Measurements from ENCODE around the gene IFIT2. TPM values are rescaled to one million over a fixed set of nuclear protein-coding genes. Genes with fewer than 3 reads are reported as not detected.
"Not testable (repeated sequence)": the region's sequence is repeated elsewhere in the genome, so short reads cannot be mapped to it uniquely, and the experiment has no call there.

The IFIT2 gene
- total RNA-seq, 2 experiments from 2014 or later, result 1.2 to 1.3 TPM

DNA sequence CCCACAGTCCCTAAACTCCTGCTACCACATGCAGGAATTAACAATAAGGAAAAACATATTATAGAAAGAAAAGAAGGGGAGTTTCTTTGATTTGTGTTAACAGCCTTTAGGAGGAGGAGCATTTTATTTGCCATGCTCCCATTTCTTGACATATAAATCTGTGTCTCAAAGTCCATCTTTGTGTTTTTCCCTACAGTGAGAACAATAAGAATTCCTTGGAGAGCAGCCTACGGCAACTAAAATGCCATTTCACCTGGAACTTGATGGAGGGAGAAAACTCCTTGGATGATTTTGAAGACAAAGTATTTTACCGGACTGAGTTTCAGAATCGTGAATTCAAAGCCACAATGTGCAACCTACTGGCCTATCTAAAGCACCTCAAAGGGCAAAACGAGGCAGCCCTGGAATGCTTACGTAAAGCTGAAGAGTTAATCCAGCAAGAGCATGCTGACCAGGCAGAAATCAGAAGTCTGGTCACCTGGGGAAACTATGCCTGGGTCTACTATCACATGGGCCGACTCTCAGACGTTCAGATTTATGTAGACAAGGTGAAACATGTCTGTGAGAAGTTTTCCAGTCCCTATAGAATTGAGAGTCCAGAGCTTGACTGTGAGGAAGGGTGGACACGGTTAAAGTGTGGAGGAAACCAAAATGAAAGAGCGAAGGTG lies 4.1 kb downstream of the IFIT2 start:
- CTCF ChIA-PET, result no interaction called here
- POLR2A ChIA-PET, result no interaction called here

DNA sequence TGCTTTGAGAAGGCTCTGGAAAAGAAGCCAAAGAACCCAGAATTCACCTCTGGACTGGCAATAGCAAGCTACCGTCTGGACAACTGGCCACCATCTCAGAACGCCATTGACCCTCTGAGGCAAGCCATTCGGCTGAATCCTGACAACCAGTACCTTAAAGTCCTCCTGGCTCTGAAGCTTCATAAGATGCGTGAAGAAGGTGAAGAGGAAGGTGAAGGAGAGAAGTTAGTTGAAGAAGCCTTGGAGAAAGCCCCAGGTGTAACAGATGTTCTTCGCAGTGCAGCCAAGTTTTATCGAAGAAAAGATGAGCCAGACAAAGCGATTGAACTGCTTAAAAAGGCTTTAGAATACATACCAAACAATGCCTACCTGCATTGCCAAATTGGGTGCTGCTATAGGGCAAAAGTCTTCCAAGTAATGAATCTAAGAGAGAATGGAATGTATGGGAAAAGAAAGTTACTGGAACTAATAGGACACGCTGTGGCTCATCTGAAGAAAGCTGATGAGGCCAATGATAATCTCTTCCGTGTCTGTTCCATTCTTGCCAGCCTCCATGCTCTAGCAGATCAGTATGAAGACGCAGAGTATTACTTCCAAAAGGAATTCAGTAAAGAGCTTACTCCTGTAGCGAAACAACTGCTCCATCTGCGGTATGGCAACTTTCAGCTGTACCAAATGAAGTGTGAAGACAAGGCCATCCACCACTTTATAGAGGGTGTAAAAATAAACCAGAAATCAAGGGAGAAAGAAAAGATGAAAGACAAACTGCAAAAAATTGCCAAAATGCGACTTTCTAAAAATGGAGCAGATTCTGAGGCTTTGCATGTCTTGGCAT lies 4.8 kb downstream of the IFIT2 start:
- POLR2A ChIA-PET, result no interaction called here
- CTCF ChIA-PET, result no interaction called here

DNA sequence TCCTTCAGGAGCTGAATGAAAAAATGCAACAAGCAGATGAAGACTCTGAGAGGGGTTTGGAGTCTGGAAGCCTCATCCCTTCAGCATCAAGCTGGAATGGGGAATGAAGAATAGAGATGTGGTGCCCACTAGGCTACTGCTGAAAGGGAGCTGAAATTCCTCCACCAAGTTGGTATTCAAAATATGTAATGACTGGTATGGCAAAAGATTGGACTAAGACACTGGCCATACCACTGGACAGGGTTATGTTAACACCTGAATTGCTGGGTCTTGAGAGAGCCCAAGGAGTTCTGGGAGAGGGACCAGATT lies 5.4 kb downstream of the IFIT2 start:
- CTCF ChIA-PET, result no interaction called here

DNA sequence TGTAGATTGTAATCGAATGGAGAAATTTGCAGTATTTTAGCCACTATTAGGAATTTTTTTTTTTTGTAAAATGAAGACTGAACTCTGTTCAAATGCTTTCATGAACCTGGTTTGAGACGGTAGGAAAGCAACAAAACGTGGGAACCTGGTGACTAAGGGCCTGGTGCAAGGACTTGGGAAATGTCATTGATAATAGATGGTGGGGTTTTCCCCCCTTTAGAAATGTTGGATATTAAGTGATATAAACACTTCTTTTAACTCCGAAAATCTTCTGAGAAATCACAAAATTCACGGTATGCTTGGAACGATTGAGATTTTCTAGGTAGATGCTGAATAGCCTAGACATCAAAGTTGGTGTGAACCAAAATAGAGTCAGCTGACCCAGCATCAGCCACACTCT lies 6.4 kb downstream of the IFIT2 start:
- ChIA-PET POLR2A (no interaction called here), CTCF (no interaction called here)

More for the DNA sequence above, 5.4 kb downstream of the IFIT2 start:
- POLR2A ChIA-PET, result no interaction called here

DNA sequence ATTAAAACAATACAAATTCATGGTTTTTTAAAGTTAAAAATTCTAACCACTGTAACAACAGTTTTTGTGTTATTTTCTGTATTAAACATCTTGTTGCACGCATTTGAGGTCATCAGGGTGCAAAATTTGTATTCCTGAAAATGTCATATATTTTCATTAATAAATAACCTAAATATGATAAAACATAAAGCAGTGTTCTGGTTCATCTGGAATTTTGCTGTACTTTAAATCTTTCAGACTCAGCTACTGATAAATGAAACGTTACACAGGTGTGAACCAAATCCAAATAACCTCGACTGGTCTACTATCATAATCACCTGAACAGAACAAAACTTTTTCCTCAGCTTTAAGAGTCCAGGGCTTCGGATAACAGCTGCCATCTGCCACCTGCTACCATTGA lies 6.9 kb downstream of the IFIT2 start:
- CTCF ChIA-PET, result no interaction called here
- POLR2A ChIA-PET, result no interaction called here

DNA sequence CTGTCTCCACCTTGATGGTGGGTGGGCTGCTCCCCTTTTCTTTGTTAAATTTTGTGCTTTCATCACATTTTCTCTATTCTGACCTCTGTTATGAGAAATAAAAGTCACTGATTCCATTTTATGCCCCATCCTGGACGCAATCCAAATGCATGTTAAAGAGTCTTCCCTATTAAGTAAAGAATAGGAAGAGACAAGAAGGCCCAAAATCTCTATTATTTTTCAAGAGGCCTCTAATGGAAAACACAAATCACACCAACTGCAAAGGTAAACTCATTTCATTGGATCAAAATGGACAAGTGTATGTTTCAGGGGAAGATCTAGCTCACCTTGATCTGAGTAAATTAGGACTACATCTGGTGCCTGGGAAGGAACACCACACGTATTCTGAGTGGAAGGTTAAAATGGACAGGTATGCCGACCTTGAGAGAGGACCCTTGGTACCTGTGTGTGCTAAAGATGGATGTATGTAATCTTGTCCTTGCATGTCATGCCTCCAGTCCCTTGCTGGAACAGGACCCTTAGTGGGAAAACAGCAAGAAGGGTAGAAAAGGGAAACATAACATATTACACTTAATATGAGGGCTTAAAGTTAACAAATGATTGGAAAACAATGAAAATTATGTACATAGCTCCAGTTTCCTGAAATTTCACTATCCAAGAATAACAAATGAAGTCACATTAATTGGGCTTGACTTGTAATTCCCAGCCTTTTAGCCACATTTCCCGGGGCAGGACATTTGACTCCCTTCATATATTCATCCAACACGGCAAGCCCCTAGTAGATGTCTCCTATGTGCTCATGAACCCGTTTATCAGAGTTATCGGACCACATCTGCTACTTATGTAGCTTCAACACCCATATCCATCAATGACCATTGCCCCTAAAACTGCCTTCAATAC lies 7.6 kb downstream of the IFIT2 start:
- ChIA-PET CTCF (no interaction called here), POLR2A (no interaction called here)

DNA sequence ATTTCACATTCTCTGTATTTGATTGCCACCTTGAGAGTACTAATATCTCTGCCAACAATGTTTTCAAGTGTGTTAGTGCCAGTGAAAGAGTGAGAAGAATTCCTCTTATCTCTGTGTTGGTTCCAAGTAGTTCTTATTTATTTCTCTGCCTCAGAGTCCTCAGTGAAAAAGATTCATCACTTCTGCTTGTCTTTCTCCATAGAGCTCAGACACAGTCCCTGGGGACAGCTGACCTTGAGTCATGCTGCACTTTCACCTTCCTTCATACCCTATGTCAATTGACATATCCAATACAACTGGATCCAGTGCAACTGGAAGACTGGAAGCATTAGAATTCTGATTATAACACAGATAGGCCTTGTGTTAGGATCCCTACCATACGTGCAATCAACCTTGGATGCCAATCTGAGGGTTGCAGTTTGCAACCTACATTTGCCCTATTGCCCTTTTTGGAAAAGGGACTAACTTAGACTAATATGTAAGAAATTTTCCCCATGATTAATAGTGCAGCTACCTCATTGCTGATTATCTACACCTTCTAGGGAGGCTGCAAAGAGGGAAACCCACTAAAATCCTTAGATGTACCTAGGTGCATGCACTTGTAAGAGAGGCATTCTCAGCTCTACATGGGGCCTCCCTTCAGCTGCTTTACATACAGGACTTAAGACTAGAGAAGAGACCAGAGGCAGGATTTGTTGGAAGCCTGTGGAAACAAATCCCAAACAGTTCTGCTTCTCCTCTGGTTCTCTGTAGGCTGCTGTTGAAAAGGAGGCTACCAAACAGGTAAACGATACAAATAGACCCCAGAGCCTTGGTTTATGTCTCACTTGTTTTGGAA lies 8.4 kb downstream of the IFIT2 start:
- ChIA-PET POLR2A (no interaction called here), CTCF (no interaction called here)

DNA sequence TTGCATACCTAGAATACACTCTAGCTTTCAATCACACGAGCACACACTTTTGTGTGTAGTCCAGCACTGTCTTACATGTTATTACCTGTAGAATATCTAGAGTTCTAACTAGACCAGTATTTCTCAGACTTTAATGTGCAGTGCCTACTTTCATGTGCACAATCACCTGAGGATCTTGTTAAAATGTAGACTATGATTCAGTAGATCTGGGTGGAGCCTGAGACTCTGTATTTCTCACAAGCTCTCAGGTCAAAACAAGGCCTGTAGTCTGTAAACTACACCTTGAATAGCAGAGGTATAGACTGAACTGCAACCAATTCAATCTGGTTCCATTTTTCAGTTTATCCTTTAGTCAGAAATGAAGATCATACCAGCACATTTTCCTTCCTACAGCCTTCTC lies 11.1 kb downstream of the IFIT2 start:
- ChIA-PET POLR2A (no interaction called here), CTCF (no interaction called here)

DNA sequence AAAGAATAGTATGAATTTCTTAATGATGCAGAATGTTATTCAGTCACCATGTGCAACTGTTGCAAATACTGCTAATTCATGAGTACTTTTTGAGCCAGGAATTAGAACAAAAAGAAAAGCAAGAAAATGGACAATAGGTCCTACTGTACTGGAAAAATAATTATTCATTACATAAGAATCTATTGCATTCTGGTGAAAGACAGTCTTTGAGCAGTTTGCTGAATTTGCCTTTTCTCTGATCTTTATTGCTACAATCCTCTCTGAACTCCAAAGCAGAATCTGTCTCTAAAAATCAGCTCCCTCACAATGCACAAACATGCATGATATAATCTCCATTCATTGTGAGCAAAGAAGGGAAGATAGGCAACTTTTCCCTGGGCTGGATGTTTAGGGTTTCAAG lies 12.8 kb downstream of the IFIT2 start:
- POLR2A ChIA-PET, result no interaction called here
- CTCF ChIA-PET, result interaction anchor here (1.6 kb wide), 1 partner anchor 67 kb away, joined by 3 read pairs; no protein-coding TSS in a partner anchor

DNA sequence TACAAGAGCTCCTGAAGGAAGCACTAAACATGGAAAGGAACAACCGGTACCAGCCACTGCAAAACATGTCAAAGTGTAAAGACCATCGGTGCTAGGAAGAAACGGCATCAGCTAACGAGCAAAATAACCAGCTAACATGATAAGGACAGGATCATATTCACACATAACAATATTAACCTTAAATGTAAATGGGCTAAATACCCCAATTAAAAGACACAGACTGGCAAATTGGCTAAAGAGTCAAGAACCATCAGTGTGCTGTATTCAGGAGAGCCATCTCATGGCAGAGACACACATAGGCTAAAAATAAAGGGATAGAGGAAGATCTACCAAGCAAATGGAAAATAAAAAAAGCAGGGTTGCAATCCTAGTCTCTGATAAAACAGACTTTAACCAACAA lies 16.2 kb downstream of the IFIT2 start:
- POLR2A ChIA-PET, CTCF ChIA-PET: not testable (repeated sequence)

DNA sequence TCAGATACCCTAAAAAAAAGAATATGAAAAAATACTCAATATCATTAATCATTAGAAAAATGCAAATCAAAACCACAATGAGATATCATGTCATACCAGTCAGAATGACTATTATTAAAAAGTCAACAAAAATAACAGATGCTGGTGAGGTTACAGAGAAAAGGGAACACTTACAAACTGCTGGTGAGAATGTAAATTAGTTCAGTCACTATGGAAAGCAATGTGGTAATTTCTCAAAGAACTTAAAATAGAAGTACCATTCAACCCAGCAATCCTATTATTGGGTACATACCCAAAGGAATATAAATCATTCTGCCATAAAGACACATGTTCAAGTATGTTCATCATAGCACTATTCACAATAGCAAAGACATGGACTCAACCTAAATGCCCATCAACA lies 23.2 kb downstream of the IFIT2 start:
- POLR2A ChIA-PET, CTCF ChIA-PET: not testable (repeated sequence)

DNA sequence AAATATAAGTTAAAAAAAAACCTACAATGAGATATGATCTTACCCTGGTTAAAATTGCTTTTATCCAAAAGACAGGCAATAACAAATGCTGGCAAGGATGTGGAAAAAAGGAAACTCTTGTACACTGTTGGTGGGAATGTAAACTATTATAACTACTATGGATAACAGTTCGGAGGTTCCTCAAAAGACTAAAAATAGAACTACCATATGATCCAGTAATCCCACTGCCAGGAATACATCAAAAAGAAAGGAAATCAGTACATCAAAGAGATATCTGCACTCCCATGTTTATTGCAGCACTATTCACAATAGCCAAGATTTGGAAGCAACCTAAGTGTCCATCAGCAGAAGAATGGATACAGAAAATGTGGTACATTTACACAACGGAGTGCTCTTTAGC lies 24.0 kb downstream of the IFIT2 start:
- CTCF ChIA-PET, POLR2A ChIA-PET: not testable (repeated sequence)

DNA sequence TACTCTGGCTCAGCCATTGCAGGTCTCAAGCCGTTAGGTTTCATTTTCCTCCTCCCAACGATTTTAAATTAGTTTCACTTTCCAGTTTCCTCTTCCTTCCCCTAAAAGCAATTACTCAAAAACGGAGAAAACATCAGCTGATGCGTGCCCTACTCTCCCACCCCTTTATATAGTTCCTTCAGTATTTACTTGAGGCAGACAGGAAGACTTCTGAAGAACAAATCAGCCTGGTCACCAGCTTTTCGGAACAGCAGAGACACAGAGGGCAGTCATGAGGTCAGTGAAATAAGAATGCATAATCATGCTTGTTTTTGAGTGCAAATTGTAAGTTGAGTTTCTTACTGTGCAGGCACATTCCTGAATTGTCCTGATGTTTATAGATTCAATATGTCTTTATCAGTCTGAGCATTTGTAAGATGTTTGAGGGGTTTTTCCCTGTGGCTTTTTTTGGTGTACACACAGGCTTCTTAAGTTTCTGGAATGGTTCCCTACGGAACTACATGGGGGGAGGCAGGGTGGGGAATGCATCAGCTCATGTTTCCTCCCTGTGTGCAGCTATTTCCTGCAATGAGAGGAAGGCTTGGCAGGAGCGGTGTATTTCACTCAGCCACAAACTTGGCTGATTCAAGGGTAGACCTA lies 26.1 kb downstream of the IFIT2 start, which contains the start of gene IFIT3:
TSS of gene IFIT3 (plus strand) at position 195 of the 639 bp plus-strand sequence. CDS start at position 272, 77 bp downstream.
- ChIA-PET POLR2A (no interaction called here), CTCF (no interaction called here)

DNA sequence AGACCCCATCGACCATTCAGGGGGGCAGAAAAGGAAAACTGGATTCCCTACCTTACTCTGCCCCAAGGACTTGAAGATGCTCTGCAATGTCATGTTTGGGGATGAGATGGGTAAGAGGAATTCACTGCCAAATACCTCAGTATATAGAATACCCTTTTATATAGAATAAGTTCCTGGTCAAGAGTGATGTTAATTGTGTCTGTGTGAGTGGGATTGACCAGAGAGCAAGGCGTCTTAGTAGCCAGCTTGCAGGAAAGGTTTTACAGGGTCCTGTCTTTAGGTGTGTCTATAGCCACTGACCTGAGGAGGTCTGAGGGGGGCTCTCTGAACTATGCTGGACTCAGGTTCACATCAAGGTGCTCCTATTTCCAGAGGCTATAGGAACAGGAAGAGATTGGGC lies 27.3 kb downstream of the IFIT2 start:
- POLR2A ChIA-PET, result no interaction called here

DNA sequence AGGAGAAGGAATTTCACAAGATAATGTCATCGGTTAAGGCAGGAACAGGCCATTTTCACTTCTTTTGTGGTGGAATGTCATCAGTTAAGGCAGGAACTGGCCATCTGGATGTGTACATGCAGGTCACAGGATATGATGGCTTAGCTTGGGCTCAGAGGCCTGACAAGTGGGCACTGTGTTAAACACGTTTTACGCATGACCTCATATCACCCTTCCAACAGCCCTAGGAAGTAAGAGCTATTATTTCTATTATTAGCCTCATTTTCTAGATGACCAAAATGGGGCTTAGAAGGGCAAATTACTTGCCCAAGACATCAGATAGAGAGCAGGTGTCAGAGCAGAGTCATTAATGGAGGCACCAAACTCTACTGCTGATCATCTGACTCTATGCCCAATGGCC lies 28.2 kb downstream of the IFIT2 start:
- POLR2A ChIA-PET, CTCF ChIA-PET: not testable (repeated sequence)

More for the DNA sequence above, 27.3 kb downstream of the IFIT2 start:
- CTCF ChIA-PET, result no interaction called here

DNA sequence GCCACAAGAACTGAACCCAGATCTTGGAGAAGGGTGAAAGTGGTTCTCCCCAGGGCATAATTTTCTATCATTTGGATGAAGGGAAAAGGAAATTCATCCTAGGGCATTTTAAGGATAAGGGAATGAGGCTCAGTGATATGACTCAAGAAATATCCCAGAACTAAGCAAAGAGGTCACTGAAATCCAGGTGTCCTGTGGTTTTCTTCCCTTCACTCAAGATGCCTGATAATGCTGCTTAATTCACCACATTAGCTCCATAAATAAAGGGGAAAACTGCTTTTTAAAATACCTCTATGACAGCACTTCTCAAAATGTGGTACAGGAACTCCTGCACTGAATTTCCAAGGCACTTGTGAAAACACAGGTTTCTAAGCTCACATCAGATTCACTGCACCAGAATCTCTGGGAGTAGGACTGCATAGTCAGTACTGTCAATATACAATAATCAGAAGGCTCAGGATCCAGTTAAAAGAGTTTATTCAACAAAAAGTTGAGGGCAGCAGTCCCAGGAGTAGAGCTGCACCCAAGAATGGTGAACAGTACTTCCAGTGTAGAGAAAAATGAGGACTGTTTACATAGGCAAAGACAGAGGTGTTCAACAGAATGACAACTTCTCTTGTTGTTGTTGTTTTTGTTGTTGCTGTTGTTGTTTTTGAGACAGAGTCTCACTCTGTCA lies 28.8 kb downstream of the IFIT2 start:
- POLR2A ChIA-PET, result no interaction called here
- CTCF ChIA-PET, result no interaction called here

DNA sequence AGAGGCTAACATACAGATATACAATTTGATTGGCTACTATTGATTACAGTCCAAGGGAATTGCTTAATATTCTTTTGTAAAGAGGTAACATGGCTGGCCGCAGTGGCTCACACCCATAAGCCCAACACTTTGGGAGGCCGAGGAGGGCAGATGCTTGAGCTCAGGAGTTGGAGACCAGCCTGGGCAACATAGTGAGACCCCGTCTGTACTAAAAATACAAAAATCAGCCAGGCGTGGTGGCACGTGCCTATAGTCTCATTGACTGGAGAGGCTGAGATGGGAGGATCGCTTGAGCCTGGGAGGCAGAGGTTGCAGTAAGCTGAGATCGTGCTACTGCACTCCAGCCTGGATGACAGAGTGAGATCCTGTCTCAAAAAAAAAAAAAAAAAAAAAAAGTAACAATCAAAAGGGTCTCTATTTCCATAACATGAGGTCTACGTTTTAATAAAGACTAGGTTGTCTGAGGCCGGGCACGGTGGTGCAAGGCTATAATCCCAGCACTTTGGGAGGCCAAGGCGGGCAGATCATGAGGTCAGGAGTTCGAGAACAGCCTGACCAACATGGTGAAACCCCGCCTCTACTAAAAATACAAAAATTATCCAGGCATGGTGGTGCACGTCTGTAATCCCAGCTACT lies 29.8 kb downstream of the IFIT2 start:
- CTCF ChIA-PET, result interaction anchor here (0.7 to 0.9 kb wide), 2 partner anchors 8 to 166 kb away, joined by 4 read pairs; no protein-coding TSS in a partner anchor

DNA sequence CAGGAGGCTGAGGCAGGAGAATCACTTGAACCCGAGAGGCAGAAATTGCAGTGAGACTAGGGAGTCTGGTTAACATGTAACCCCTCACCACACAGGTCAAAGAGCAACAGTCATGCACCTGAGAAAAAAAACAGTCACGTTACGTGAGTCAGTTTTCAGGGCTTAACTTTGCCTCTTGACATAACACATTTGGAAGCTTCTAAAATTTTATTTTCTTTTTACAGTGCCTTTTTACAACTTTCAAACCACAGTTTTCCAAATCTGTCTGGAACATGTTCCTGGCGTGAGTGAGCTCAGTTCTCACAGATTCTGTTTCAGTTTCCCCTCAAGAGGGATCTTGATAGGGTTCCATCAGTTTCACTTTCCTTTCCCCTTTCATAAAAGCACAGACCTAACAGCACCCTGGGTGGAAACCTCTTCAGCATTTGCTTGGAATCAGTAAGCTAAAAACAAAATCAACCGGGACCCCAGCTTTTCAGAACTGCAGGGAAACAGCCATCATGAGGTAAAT lies 30.3 kb downstream of the IFIT2 start:
- CTCF ChIA-PET, result interaction anchor here (0.9 kb wide), 1 partner anchor 8 kb away, joined by 4 read pairs; no protein-coding TSS in a partner anchor

More for the DNA sequence above, 29.8 kb downstream of the IFIT2 start:
- POLR2A ChIA-PET, result not testable (repeated sequence)

More for the DNA sequence above, 30.3 kb downstream of the IFIT2 start:
- POLR2A ChIA-PET, result no interaction called here

Data from activated CD8-positive, alpha-beta memory T cell treated with anti-CD3 and anti-CD28 coated beads for 36 hours (primary cell).